ENCODE results near the gene UBD. TPM values are rescaled to one million over a fixed set of nuclear protein-coding genes. Genes with fewer than 3 reads are reported as not detected.

The UBD gene
- total RNA-seq, 2 experiments from 2014 or later: not detected

- peaks cover 38% of the 10 kb centered on the region for H3K27me3 Mint-ChIP-seq (ENCODE audit: low read depth)
- no peaks in the 10 kb centered on the region for H3K9me3 Mint-ChIP-seq (ENCODE audit: insufficient read depth)
- DNase-seq (peak; percentile 64), ATAC-seq (no peak)
- H3K4me3 Mint-ChIP-seq: no peak overlapping the region
- ChIA-PET CTCF (interaction anchor here (0.7 to 2.0 kb wide), 10 partner anchors 11 to 903 kb away, joined by 3 to 8 read pairs (median 3); no protein-coding TSS in a partner anchor), POLR2A (no interaction called here)
- no peaks in the 10 kb centered on the region for H3K36me3 Mint-ChIP-seq (ENCODE audit: low read depth)
- H3K4me1 Mint-ChIP-seq (ENCODE audit: low read depth): peaks cover 2% of the 10 kb centered on the region
- H3K27ac Mint-ChIP-seq: no peak overlapping the region
These were observed 30.0 kb upstream of the UBD start for GRCh38 chr6:29589423-29590048.

- ATAC-seq: no peak
- CTCF ChIA-PET: no interaction called here
- peaks cover 2% of the 10 kb centered on the region for H3K4me1 Mint-ChIP-seq (ENCODE audit: low read depth)
These were observed 25.3 kb upstream of the UBD start, which contains the start of gene OR2H2 for GRCh38 chr6:29584821-29585220. TSS of gene OR2H2 (plus strand) at chr6:29585121. CDS start at chr6:29587945, 2,824 bp downstream.

GRCh38 chr6:29577544-29577943 lies 18.0 kb upstream of the UBD start:
- Mint-ChIP-seq H3K9me3 (ENCODE audit: insufficient read depth) (no peaks in the 10 kb centered on the region), H3K36me3 (ENCODE audit: low read depth) (no peaks in the 10 kb centered on the region), H3K27ac (no peak overlapping the region), H3K4me3 (no peak overlapping the region), H3K4me1 (ENCODE audit: low read depth) (no peaks in the 10 kb centered on the region), H3K27me3 (ENCODE audit: low read depth) (peaks cover 23% of the 10 kb centered on the region)
- DNase-seq (no peak), ATAC-seq (no peak)
- CTCF ChIA-PET: interaction anchor here (0.6 to 2.1 kb wide), 2 partner anchors 12 to 72 kb away, joined by 3 to 8 read pairs; no protein-coding TSS in a partner anchor
- POLR2A ChIA-PET: no interaction called here

More at GRCh38 chr6:29584821-29585220, 25.3 kb upstream of the UBD start, which contains the start of gene OR2H2:
- no peak for DNase-seq
- Mint-ChIP-seq H3K9me3 (ENCODE audit: insufficient read depth) (no peaks in the 10 kb centered on the region), H3K36me3 (ENCODE audit: low read depth) (no peaks in the 10 kb centered on the region), H3K27ac (no peak within 1 kb of the TSS), H3K4me3 (no peak within 1 kb of the TSS), H3K27me3 (ENCODE audit: low read depth) (peaks cover 36% of the 10 kb centered on the region)
- POLR2A ChIA-PET: no interaction called here

- ChIA-PET CTCF (no interaction called here), POLR2A (no interaction called here)
- no peaks in the 10 kb centered on the region for H3K36me3 Mint-ChIP-seq (ENCODE audit: low read depth)
- H3K27me3 Mint-ChIP-seq (ENCODE audit: low read depth): peaks cover 26% of the 10 kb centered on the region
- no peaks in the 10 kb centered on the region for H3K9me3 Mint-ChIP-seq (ENCODE audit: insufficient read depth)
- no peak overlapping the region for H3K27ac Mint-ChIP-seq
- H3K4me3 Mint-ChIP-seq: no peak overlapping the region
- H3K4me1 Mint-ChIP-seq (ENCODE audit: low read depth): no peaks in the 10 kb centered on the region
- DNase-seq: no peak
- no peak for ATAC-seq
These were observed 16.5 kb upstream of the UBD start for GRCh38 chr6:29576056-29576455.

- Mint-ChIP-seq H3K4me3 (no peak overlapping the region), H3K27me3 (ENCODE audit: low read depth) (peaks cover 27% of the 10 kb centered on the region), H3K4me1 (ENCODE audit: low read depth) (peaks cover 4% of the 10 kb centered on the region), H3K9me3 (ENCODE audit: insufficient read depth) (no peaks in the 10 kb centered on the region), H3K27ac (no peak overlapping the region), H3K36me3 (ENCODE audit: low read depth) (no peaks in the 10 kb centered on the region)
- no peak for ATAC-seq
- no peak for DNase-seq
- POLR2A ChIA-PET: no interaction called here
- CTCF ChIA-PET: no interaction called here
These were observed 8.5 kb upstream of the UBD start for GRCh38 chr6:29567991-29568390.

GRCh38 chr6:29567541-29567940 lies 8.0 kb upstream of the UBD start:
- ChIA-PET POLR2A (no interaction called here), CTCF (no interaction called here)
- H3K36me3 Mint-ChIP-seq (ENCODE audit: low read depth): no peaks in the 10 kb centered on the region
- peaks cover 31% of the 10 kb centered on the region for H3K27me3 Mint-ChIP-seq (ENCODE audit: low read depth)
- H3K27ac Mint-ChIP-seq: no peak overlapping the region
- H3K9me3 Mint-ChIP-seq (ENCODE audit: insufficient read depth): no peaks in the 10 kb centered on the region
- no peak for DNase-seq
- peaks cover 4% of the 10 kb centered on the region for H3K4me1 Mint-ChIP-seq (ENCODE audit: low read depth)
- ATAC-seq: no peak
- H3K4me3 Mint-ChIP-seq: no peak overlapping the region

GRCh38 chr6:29566856-29567255 lies 7.3 kb upstream of the UBD start:
- peaks cover 28% of the 10 kb centered on the region for H3K27me3 Mint-ChIP-seq (ENCODE audit: low read depth)
- no peak overlapping the region for H3K27ac Mint-ChIP-seq
- CTCF ChIA-PET: no interaction called here
- no peaks in the 10 kb centered on the region for H3K36me3 Mint-ChIP-seq (ENCODE audit: low read depth)
- peaks cover 4% of the 10 kb centered on the region for H3K4me1 Mint-ChIP-seq (ENCODE audit: low read depth)
- H3K4me3 Mint-ChIP-seq: no peak overlapping the region
- POLR2A ChIA-PET: no interaction called here
- no peaks in the 10 kb centered on the region for H3K9me3 Mint-ChIP-seq (ENCODE audit: insufficient read depth)
- no peak for ATAC-seq
- DNase-seq: no peak

GRCh38 chr6:29564875-29565274 lies 5.3 kb upstream of the UBD start:
- Mint-ChIP-seq H3K4me1 (ENCODE audit: low read depth) (peaks cover 4% of the 10 kb centered on the region), H3K9me3 (ENCODE audit: insufficient read depth) (no peaks in the 10 kb centered on the region), H3K36me3 (ENCODE audit: low read depth) (no peaks in the 10 kb centered on the region), H3K27me3 (ENCODE audit: low read depth) (peaks cover 38% of the 10 kb centered on the region), H3K4me3 (no peak overlapping the region), H3K27ac (no peak overlapping the region)
- CTCF ChIA-PET: no interaction called here
- POLR2A ChIA-PET: no interaction called here
- no peak for ATAC-seq
- DNase-seq: no peak

- H3K9me3 Mint-ChIP-seq (ENCODE audit: insufficient read depth): no peaks in the 10 kb centered on the region
These were observed 4.0 kb upstream of the UBD start for GRCh38 chr6:29563435-29563965.

GRCh38 chr6:29561606-29562181 lies 2.2 kb upstream of the UBD start:
- POLR2A ChIA-PET: no interaction called here
- peaks cover 4% of the 10 kb centered on the region for H3K4me1 Mint-ChIP-seq (ENCODE audit: low read depth)
- DNase-seq: no peak
- no peak for ATAC-seq
- no peaks in the 10 kb centered on the region for H3K9me3 Mint-ChIP-seq (ENCODE audit: insufficient read depth)
- H3K27ac Mint-ChIP-seq: no peak overlapping the region
- peaks cover 44% of the 10 kb centered on the region for H3K27me3 Mint-ChIP-seq (ENCODE audit: low read depth)
- H3K36me3 Mint-ChIP-seq (ENCODE audit: low read depth): no peaks in the 10 kb centered on the region
- CTCF ChIA-PET: no interaction called here
- H3K4me3 Mint-ChIP-seq: no peak overlapping the region

More at GRCh38 chr6:29563435-29563965, 4.0 kb upstream of the UBD start:
- no peak for DNase-seq
- no peak for ATAC-seq
- Mint-ChIP-seq H3K36me3 (ENCODE audit: low read depth) (no peaks in the 10 kb centered on the region), H3K4me1 (ENCODE audit: low read depth) (peaks cover 4% of the 10 kb centered on the region), H3K27ac (no peak overlapping the region), H3K4me3 (no peak overlapping the region), H3K27me3 (ENCODE audit: low read depth) (peaks cover 44% of the 10 kb centered on the region)
- ChIA-PET CTCF (no interaction called here), POLR2A (interaction anchor here (0.6 kb wide), 1 partner anchor 698 kb away, joined by 3 read pairs; no protein-coding TSS in a partner anchor)

GRCh38 chr6:29561091-29561490 lies 1.6 kb upstream of the UBD start:
- ATAC-seq: no peak
- Mint-ChIP-seq H3K4me1 (ENCODE audit: low read depth) (peaks cover 4% of the 10 kb centered on the region), H3K27ac (no peak overlapping the region), H3K9me3 (ENCODE audit: insufficient read depth) (no peaks in the 10 kb centered on the region), H3K4me3 (no peak overlapping the region), H3K36me3 (ENCODE audit: low read depth) (no peaks in the 10 kb centered on the region), H3K27me3 (ENCODE audit: low read depth) (peaks cover 46% of the 10 kb centered on the region)
- ChIA-PET CTCF (no interaction called here), POLR2A (no interaction called here)
- no peak for DNase-seq

- CTCF ChIA-PET: interaction anchor here (1.1 kb wide), 1 partner anchor 95 kb away, joined by 3 read pairs; no protein-coding TSS in a partner anchor
- H3K4me1 Mint-ChIP-seq (ENCODE audit: low read depth): peaks cover 12% of the 10 kb centered on the region
- no peak overlapping the region for H3K27ac Mint-ChIP-seq
- POLR2A ChIA-PET: no interaction called here
- H3K36me3 Mint-ChIP-seq (ENCODE audit: low read depth): no peaks in the 10 kb centered on the region
- no peak for ATAC-seq
- DNase-seq: no peak
- H3K27me3 Mint-ChIP-seq (ENCODE audit: low read depth): peaks cover 63% of the 10 kb centered on the region
- H3K9me3 Mint-ChIP-seq (ENCODE audit: insufficient read depth): no peaks in the 10 kb centered on the region
- no peak overlapping the region for H3K4me3 Mint-ChIP-seq
These were observed 973 bp downstream of the UBD start for GRCh38 chr6:29558439-29559079.
